GM21717 (cell line): ENCODE data around the gene UGT1A10.

Source experiments
- ATAC-seq: cut with Tn5 transposase; IDR thresholded peaks from one replicate; pipeline ENCODE4 v1.9.1; 2021; ENCODE audit warnings: mild to moderate bottlenecking, moderate library complexity; ENCODE audit not compliant: unreplicated experiment

UGT1A10 gene

DNA sequence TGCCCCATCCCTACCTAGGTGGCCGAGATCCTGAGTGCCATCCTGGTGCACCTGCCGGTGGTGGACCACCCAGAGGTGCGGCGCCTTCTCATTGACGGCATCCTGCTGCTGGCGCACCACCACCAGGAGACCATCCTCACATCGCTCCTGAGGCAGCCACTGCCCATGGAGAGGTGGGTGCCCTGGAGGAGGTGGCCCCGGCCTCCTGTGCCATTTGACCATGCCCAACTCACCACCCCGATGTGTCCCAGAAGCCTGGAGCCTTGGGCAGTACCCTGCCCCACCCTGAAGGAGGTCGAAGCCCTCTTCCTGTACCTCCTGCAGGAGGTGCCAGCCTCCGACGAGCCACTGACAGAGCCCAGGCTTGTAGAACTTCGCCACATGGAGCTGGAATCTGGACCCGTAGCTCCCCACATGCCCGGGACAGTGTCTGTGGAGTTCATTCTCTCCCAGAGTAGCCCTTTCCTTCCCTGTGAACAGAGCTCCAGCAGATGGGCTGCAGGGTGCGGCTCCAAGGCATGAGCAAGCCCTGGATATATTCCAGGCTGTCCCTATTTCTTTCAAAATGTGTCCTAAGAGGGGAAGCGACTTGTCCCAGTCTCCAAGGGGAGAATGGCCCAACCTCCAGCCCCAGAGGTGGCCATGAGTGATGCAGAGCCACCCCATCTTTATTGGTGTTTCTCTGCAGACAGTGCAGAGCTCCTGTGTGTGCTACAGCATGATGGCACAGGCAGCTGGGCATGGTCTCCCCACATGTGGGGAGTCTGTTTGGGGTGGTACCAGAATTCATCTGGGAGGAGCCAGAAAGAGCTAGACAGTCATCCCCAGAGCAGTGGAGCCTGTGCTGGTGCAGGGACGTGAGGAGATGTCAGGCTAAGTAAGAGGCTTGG, 183.9 kb downstream of the UGT1A10 start:
- no peak for ATAC-seq

DNA sequence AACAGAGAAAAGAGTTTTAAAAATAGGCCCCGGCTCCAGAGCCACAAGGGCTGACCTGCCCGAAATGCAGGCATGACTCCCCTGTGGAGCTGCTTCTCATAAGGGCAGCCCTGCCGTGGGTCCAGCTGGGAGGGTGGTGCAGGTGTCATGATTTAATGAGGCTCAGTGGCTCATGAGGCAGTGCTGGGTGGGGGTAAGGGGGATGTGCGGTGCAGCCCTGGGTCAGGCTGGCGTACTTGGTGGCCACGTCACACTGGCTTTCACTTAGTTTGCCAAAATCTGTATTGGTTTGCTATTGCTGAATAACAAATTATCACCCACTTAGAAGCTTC, 184.5 kb downstream of the UGT1A10 start:
- ATAC-seq: no peak

DNA sequence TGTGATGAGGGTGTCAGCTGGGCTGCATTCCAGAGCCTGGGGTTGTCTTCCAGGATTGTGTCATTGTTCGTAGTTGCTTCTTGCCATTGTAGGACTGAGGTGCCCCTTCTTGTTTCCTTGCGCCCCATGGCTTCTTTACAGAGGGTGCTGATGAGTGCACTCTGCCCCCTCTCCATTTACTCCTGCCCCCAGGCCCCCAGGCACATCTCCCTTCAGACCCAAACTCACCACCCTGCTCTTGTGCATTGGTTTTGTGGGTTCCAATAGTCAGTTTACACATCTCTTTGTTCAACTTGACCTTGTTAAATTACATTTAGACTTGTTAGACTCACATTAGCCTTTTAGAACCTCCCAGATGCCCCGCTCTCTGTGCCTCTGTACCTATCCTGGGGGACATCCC, 184.9 kb downstream of the UGT1A10 start:
- ATAC-seq: no peak

DNA sequence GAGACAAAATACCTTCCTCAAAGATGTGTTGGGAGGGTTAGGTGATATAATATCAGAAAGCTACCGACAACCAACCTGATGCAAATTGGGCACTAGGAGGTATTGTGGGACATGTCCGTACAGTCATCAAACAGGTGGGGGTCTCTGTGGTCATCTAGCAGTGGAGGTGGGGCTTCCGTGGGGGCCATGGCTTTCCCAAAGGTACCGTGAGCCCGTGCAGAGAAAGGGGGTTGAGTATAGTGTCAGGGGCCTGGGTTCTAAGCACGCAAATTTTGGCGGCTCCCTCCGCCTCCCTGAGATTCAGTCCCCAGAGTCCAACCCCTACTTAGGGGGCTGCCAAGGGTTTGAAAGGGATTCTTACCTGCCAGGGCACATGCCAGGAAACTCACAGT, 185.5 kb downstream of the UGT1A10 start:
- ATAC-seq: no peak

DNA sequence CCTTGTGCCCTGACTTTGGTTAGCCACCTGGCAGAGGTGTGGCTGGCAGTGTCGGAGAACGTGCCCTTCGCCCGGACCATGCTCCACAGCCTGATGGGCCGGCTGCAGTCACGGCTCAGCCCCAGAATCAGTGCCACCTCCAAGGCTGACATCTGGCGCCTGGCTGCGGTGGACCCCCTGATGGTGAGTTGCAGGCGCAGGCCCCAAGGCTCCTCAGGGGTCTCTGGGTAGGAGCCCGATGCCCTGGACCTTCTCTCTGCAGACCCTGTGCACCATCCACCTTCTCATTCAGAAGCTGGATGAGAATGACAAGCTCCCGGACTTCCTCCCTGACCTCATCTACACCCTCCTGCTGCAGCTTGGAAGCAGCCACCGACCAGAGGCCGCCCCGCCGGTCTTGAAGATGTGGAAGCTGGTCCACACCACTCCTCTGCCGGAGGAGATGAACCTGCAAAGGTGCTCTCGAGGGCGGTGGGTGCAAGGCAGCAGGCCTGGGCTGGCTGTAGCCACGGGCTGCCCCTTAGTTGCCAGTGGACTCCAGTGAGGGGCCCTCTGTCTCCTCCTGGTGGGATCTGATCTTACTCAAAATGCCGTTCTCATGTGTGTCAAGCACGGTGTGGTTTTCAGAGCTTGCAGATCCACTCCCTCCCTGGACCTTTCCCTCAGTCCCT, 186.0 kb downstream of the UGT1A10 start:
- ATAC-seq: no peak
